NCI-H1930 (cell line): Measurements from ENCODE around the gene LITAFD.
A peak's percentile ranks its signal among the peaks of the same experiment; 100 is the strongest.
"Not testable (repeated sequence)": the region's sequence is repeated elsewhere in the genome, so short reads cannot be mapped to it uniquely, and the experiment has no call there.

Experiments used
- DNase-seq, 2 experiments: peaks; one replicate each; lab custom pipeline; 2025; lab: John Stamatoyannopoulos, UW

Gene LITAFD

DNA sequence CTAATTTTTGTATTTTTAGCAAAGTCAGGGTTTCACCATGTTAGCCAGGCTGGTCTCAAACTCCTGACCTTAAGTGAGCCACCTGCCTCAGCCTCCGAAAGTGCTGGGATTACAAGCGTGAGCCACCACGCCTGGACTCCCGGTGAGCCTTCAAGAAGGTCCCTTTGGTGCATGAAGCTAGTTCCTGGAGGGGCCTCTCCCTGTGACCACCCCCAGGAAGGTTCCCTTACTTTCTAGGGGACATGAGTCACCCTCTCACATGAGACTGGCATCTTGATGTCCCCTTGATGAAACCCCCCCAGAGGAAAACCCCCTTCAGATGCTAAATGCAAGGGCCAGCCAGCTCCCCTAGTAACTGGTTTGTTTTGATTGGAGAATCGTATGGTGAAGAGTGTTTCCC is 26.2 kb upstream of the LITAFD start:
- DNase-seq = no peak

GRCh38 chr16:8858994-8859912 is 22.9 kb upstream of the LITAFD start:
- no peak for DNase-seq

GRCh38 chr16:8859913-8860881 is 22.0 kb upstream of the LITAFD start:
- DNase-seq = no peak

DNA sequence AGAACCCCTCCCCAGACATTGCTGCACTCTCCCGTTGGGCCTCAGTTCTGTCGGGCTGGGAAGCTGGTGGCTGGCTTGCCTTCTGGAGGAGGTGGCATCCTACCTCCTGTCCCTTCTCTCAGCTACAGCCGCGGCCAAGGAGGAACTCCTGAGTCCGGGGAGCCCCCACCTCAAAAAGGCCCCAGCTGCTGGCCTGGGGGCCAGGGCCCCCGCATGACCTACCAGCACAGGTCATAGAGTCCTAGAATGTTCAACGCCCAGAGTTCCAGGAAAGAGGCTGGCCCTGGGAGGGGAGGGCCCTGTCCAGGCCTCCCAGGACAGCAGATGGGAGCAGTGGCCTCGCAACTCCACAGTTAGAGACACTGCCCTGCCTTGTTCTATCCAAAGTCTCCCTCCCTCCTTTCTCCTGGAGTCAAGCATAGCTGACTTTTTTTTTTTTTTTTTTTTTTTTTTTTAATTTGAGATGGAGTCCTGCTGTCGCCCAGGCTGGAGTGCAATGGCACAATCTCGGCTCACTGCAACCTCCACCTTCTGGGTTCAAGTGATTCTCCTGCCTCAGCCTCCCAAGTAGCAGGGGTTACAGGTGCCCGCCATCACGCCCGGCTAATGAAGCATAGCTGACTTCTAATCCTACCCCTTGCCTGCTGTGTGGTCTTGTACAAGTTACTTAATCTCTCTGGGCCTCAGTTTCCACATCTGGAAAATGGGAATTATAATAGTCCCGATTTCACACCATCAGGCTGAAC is 20.4 kb upstream of the LITAFD start:
- DNase-seq = no peak

DNA sequence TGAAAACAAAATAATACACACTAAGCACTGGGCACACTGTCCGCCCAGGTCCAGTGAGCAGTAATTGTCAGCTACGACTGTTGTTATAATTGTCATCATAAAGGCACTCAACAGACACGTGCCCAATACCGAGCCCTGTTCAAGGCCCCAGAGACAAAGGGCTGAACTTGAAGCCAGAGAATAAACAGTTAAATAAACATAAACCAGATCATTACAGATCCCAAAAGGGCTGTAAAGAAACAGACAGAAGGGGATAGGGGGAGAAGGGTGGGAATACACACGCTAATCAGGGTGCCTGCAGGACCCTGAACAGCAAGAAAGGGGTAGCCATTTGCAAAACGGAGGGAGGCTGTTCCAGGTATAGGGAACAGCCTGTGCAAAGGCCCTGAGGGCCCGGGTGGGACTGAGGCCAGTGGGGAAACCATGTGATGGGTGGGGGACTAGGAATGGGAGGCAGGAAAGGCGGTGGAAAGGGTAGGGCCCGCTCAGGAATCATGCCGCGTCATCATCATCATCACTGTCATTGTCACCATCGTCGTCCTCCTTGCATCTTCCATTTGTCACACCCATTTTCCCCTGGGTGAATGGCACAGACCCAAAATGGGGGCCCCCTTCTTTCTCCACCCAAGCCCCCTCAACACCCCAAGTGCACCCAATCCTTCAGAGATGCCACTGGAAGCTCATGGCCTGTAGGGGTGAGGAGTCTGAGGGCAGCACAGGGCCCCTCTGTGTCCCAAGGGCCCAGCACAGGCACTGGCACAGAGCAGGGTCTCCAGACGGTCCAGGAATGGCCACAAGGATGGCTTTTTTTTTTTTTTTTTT is 19.6 kb upstream of the LITAFD start:
- no peak for DNase-seq

GRCh38 chr16:8863594-8864424 is 18.3 kb upstream of the LITAFD start:
- DNase-seq = no peak

- no peak for DNase-seq
Measured at GRCh38 chr16:8864480-8865110, 17.6 kb upstream of the LITAFD start.

DNA sequence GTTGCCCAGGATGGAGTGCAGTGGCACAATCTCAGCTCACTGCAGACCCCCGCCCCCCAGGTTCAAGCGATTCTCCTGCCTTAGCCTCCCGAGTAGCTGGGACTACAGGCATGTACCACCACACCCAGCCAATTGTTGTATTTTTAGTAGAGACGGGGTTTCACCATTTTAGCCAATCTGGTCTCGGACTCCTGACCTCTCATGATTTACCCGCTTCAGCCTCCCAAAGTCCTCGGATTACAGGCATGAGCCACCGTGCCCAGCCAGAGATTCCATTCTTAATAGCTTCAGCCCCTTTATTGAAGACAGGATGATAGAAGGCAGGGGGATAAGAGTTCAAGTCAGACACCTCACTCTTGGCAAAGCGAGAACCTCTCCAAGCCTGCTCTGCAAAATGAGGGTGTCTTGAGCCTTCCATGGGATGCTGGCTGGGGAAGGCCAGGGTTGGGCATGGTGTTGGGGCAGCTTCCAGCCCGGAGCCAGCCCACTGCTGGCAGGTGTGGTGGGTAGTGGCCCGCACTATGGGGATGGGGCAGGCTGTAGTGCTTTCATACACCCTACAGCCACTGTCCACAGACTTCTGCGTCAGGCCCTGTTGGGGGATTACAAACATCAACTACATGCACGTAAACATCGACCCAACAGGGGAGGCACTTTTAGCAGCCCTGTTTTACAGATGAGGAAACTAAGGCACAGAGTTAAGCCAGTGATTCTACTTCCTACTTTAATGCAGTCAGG is 16.8 kb upstream of the LITAFD start:
- DNase-seq = no peak

DNA sequence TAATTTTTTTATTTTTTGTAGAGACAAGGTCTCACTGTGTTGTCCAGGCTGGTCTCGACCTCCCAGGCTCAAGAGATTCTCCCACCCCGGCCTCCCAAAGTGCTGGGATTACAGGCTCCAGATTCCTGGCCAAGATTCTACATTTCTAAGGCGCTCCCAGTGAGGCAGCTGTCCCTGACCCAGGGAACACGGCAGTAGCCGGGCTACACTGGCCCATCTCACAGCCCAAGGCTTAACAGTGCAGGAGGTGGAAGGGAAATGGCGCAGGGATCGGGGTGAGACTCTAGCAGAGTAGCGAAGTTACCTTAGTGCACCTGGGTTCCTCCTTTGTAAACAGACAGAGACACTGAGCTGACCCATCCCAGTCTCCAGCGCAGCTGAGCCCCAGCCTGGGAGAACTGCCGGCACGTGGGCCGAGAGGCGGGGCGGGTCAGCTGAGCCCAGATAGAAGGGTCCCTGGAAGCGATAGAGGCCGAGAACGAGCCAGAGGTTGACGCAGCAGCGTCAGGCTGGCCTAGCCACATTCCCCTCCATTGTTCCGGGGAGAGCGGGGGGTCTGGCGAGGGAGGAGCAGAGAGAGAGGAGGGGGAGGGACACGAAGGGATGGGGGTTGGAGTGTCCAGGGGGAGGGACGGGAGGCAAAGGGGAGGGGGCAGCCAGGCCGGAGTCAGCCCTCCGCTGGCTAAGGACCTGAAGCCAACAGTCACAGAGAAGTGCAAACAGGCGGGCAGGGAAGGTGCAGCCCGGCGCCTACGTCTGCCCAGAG is 15.8 kb upstream of the LITAFD start:
- DNase-seq = no peak

DNA sequence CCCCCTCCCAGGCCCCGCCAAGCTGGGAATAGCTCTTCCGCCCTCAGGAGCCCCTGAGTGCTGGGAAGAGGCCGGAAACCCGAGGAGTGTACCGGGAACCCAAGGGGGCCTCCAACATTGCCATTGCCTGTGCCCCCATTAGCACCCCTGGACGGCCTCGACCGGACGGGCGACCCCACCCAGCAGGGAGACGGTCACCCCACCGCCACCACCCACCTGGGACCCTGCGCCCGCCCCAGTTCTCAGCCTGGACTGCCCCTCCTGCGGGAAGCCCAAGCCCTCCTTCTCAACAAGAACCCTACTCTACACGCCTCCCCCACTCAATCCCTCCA is 15.3 kb upstream of the LITAFD start:
- no peak for DNase-seq

- no peak for DNase-seq
Measured at GRCh38 chr16:8867216-8867931, 14.8 kb upstream of the LITAFD start.

GRCh38 chr16:8867932-8868415 is 14.2 kb upstream of the LITAFD start:
- no peak for DNase-seq

- peak; percentile 89 to 91 for DNase-seq
Measured at GRCh38 chr16:8868416-8869211, 13.5 kb upstream of the LITAFD start, which contains the start of gene CARHSP1. Gene CARHSP1, minus strand, starts transcription at chr16:8869006. Its CDS starts 9,678 bp downstream, at chr16:8859328.

- peak in 1 of 2 experiments; percentile 24 for DNase-seq
Measured at GRCh38 chr16:8869212-8869987, 12.8 kb upstream of the LITAFD start.

- DNase-seq = not testable (repeated sequence)
Measured at GRCh38 chr16:8869988-8870241, 12.2 kb upstream of the LITAFD start.

- DNase-seq = no peak
Measured at GRCh38 chr16:8872071-8872470, 10.1 kb upstream of the LITAFD start.
